Fibroblast of mammary gland (primary cell): ENCODE results near the gene DPEP2.
"Not testable (repeated sequence)": the region's sequence is repeated elsewhere in the genome, so short reads cannot be mapped to it uniquely, and the experiment has no call there.

Source experiments
- DNase-seq: peaks from one replicate; pipeline ENCODE4 v3.0.0-alpha.2; 2010; ENCODE audit warnings: low read depth
- H3K4me3 ChIP-seq: 2 replicates; pipeline ENCODE4 v1.5.1; 2011; ENCODE audit warnings: low read depth, mild to moderate bottlenecking, low read length, moderate library complexity; ENCODE audit not compliant: control insufficient read depth
- TF ChIP-seq, protein P1 (sequence below): conservative IDR thresholded peaks from 2 replicates; pipeline ENCODE4 v1.5.1; 2011; ENCODE audit warnings: low read depth, low read length, inconsistent platforms; ENCODE audit not compliant: control insufficient read depth, insufficient read depth

Gene DPEP2

GRCh38 chr16:68033101-68033500 is 33.8 kb upstream of the DPEP2 start:
- DNase-seq: no peak
- no peak overlapping the region for H3K4me3 ChIP-seq
- TF ChIP-seq, protein P1, sequence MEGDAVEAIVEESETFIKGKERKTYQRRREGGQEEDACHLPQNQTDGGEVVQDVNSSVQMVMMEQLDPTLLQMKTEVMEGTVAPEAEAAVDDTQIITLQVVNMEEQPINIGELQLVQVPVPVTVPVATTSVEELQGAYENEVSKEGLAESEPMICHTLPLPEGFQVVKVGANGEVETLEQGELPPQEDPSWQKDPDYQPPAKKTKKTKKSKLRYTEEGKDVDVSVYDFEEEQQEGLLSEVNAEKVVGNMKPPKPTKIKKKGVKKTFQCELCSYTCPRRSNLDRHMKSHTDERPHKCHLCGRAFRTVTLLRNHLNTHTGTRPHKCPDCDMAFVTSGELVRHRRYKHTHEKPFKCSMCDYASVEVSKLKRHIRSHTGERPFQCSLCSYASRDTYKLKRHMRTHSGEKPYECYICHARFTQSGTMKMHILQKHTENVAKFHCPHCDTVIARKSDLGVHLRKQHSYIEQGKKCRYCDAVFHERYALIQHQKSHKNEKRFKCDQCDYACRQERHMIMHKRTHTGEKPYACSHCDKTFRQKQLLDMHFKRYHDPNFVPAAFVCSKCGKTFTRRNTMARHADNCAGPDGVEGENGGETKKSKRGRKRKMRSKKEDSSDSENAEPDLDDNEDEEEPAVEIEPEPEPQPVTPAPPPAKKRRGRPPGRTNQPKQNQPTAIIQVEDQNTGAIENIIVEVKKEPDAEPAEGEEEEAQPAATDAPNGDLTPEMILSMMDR: no peak

DNA sequence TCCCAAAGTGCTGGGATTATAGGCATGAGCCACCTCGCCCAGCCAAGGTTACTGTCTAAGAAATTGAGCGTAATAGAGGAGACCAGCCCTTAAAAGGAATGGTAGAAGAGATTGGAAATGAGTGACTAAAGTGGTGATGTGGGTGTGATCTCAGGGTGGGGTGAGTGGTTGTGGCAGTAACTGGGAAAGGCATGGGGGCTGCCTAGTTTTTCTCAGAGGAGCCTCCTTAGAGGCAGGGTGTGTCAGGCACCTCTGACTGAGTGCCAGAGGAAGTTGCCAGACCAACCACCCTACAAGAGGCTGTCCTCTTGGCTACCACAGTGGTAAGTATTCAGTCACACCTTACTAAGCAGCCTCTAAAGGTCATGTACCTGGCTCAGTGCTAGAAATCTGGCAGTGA is 32.7 kb upstream of the DPEP2 start:
- TF ChIP-seq, protein P1: no peak
- no peak overlapping the region for H3K4me3 ChIP-seq
- peak; percentile 21 for DNase-seq

GRCh38 chr16:68030108-68030507 is 30.8 kb upstream of the DPEP2 start:
- peak; percentile 62 for DNase-seq

GRCh38 chr16:68028996-68029395 is 29.7 kb upstream of the DPEP2 start:
- TF ChIP-seq, protein P1: no peak
- DNase-seq: no peak
- H3K4me3 ChIP-seq: no peak overlapping the region

More at GRCh38 chr16:68030108-68030507, 30.8 kb upstream of the DPEP2 start:
- not testable (repeated sequence) for H3K4me3 ChIP-seq

DNA sequence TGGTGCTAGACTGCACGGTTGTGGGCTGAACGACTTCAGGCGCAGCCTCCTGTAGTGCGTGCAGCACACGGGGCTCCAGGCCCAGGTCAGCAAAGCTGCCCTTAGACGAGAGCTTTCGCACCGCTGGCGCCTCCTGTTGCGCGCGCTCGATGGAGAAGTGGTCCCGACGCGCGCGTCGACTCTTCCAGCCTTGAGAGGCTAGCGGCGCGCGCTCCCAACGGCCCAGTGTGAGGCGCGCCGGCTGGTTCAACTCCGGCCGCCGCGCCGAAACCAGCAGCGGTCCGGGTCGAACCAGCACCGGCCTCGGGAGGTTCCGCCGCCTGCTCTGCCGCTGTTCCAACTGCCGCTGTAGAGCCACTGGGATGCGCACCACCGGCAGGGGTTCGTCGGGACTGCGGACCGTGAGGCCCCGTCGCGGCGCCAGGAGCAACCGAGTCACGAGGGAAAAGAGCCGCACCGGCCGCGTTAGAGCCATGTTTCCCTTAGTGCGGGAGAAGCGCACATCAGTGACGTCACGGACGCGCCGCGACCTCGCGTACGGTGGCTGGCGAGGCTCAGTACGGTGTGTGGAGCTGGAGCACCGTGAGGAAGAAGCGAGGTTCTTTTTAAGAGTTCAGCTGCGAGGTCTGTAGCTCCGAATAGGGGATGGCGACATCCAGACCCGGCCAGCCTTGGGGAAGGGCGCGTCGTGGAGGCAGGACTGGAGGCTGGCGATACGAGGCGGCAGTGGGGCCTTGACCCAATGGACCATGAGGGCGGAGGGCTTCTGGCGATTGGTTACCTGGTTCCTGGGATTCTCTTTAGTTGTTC is 23.6 kb upstream of the DPEP2 start, which contains the start of the genes DDX28 and DUS2:
Gene DDX28, minus strand, starts transcription at position 505 of the 810 bp plus-strand sequence. Its CDS starts 30 bp downstream, at position 475.
Gene DUS2, plus strand, starts transcription at position 557 of the 810 bp plus-strand sequence. CDS start 14,740 bp downstream, outside the sequence.
- peak; percentile 90 for DNase-seq
- TF ChIP-seq, protein P1: no peak

DNA sequence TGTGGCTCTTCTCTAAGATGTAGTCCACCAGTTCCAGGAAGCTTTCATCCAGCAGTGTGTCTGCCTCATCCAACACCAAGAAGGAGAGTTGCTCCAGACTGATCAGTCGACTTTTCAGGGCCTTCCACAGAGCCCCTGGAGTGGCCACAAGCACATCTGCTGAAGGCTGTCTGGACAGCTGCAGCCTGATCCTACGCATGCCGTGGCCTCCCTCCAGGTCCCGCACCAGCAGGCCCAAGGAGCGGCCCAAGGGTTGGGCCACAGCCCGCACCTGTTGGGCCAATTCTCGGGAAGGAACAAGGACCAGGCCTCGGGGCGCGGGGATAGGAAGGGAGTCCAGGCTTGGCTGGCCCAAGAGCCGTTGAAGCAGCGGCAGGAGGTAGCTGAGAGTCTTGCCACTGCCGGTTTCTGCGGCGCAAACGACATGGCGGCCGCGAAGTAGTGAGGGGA is 23.0 kb upstream of the DPEP2 start:
- TF ChIP-seq, protein P1: no peak

More for the DNA sequence above, 23.6 kb upstream of the DPEP2 start, which contains the start of the genes DDX28 and DUS2:
- H3K4me3 ChIP-seq: peak within 1 kb of the TSS; percentile 96

GRCh38 chr16:68021490-68021889 is 22.2 kb upstream of the DPEP2 start:
- peak overlapping the region; percentile 96 for H3K4me3 ChIP-seq
- TF ChIP-seq, protein P1: no peak
- DNase-seq: no peak

More for the DNA sequence above, 23.0 kb upstream of the DPEP2 start:
- peak; percentile 10 for DNase-seq
- H3K4me3 ChIP-seq: peak overlapping the region; percentile 96
